ENCODE measurements around the gene CEBPB.
A peak's percentile ranks its signal among the peaks of the same experiment; 100 is the strongest.
"Not testable (repeated sequence)": the region's sequence is repeated elsewhere in the genome, so short reads cannot be mapped to it uniquely, and the experiment has no call there.

CEBPB gene

DNA sequence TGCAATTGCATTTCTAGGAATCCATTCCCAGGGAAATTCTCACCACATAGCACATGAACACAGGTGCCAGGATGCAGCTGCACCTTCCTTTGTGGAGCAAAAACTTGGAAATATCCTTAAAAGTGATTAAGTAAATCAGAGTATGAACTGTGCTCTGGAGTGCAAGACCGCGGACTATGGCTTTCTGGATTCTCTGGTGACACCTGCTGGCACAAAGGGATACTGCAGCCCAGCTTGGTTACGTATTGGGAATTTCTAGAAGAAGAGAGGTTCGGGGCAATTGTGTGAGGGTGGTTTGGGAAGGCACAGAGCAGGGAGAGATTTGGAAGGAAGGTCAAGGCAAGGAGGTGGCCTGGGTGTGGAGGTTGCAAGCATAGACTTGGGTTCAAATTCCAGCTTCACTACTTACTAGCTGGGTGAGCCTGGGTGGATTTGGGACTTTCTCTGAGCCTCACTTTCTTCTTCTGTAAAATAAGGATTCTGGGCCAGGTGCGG, 21.3 kb upstream of the CEBPB start:
- peak; percentile 49 to 61 for DNase-seq (ENCODE audit: low read depth in 2 of 2)

DNA sequence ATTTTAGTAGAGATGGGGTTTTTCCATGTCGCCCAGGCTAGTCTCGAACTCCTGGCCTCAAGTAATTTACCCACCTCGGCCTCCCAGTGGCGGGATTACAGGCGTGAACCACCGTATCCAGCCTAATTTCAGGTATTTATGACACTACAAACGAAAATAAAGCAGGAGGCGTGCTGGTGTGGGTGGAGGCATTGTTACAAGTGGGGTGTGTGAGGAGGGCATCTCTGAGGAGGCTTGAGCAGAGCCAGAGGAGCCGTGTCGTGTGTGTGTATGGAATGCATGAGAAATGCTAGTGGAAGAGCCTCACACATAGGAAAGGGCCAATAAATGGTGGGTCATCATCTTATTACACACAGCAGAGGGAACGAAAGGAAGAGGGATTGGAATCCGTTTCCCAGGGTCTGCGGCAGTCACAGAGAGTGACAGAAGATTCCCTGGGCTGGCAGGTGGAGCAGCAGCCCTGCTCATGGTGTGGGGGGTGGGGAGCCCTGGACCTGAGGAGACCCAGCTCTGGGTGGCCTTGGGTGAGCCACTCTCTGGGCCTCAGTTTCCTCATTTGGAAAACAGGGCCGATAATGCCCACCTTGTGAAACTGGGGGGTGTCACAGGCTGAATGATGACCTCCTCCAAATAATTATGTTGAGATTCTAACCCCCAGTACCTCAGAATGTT, 19.9 kb upstream of the CEBPB start:
- no peak for DNase-seq (ENCODE audit: low read depth in 2 of 2)

DNA sequence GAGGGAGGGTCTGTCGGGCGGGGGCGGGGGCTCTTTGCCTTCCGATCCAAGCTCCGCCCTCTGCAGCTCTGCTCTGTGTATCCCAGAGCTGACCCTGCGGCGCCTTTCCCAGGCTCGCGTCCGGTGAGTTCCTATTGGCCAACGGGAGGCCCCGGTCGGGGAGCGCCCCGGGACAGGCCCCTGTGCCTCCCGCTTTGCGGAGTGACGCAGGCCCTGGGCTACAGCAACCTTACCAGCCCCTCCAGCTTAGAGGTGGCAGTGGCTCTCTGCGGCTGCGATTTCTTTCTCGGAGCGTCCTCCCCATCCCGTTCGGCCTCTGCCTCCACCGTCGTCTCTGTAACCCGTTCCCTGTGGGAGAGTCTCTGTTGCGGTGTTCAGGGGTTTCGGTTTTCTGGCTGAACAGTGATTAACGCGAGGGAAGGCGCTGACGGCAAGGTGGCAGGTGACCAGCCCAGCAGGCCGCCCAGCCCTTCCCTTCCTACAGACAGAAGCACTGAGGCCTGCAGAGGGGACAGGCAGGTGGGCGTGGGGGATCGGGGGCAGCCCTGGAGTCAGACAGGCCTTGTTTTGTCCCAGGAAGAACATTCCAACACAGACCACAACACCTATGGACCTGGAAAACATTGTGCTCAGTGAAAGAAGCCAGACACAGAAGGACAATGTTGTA, 18.1 kb upstream of the CEBPB start:
- DNase-seq (ENCODE audit: low read depth in 2 of 2), result no peak

DNA sequence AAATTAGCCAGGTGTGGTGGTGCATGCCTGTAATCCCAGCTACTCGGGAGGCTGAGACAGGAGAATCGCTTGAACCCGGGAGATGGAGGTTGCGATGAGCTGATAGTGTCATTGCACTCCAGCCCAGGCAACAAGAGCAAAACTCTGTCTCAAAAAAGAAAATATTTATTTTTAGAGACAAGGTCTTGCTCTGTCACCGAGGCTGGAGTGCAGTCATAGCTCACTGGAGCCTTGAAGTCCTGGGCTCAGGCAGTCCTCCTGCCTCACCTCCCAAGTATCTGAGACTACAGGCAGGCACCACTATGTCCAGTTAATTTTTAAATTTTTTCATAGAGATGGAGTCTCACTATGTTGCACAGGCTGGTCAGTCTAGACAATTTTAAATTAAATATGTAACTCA, 16.2 kb upstream of the CEBPB start:
- DNase-seq (ENCODE audit: low read depth in 2 of 2), result no peak

DNA sequence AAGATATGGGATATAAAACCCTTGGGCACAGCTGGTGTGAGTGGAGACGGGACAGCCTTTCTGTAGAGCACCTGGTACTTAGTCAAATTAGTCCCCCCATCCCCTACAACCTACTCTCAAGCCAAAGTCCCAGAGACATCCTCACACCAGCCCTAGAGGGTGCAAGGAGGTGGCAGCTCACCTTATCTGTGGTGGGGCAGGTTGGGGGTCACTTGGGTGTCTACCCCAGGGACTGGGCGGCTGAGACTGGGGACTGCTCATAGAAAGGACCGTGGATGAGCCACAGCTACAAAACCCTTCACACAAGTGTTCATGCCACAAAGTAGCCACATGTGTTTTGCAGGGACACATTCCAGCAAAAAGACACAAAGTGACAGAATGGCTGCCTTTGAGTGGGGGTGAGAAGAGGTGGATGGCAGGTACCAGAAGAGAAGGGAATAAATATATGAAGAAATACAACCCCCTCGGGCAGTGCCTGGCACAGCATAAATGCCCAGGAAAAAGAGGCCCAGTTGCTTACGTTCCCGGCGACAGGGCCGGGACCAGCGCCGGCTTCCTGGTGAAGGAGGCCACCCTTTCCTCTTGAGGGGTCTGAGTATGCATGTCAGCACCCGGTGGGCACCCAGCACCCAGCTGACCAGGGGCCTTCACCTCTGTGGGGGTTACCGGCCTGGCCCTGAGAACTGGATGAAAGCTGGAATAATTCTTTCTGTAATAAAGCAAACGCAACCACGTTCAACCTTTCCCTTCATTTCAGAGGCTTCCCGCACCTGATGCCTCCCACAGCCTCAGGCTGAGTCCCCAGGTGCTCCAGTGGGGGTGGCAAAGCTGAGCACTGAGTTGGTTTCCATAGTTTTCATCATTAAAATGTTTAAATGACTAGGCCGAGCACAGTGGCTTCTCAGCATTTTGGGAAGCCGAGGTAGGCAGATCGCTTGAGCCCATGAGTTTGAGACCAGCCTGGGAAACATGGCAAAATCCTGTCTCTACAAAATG, 14.4 kb upstream of the CEBPB start:
- no peak for DNase-seq (ENCODE audit: low read depth in 2 of 2)

DNA sequence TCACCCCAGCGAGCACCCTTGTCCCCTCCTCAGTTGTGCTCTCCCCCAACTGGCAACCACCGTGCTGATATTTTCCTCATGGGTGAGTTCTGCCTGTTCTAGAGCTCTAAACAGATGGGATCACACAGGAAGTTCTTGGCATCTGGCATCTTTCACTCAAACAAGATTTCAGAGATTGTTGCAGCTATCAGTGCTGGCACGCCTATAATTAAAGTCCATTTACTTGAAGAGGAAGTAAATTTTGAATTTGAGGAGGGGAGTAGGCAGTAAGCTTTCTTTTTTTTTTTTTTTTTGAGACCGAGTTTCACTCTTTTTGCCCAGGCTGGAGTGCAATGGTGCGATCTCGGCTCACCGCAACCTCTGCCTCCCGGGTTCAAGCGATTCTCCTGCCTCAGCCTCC, 12.0 kb upstream of the CEBPB start:
- not testable (repeated sequence) for DNase-seq (ENCODE audit: low read depth in 2 of 2)

DNA sequence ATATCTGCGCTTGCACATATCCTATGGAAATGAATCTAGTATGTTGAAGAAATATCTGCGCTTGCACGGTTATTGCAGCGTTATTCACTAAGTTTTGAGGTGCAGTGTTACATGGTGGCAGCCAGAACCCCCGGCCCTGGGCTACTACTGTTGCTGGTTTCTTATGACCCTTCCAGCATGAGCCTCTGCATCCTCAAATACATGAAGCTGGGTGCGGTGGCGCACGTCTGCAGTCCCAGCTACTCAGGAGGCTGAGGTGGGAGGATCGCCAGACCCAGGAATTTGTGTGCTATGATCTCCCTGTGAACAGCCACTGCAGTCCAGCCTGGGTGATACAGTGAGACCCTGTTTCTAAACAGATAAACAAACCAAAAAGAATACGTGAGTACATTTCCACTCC, 9.3 kb upstream of the CEBPB start:
- DNase-seq (ENCODE audit: low read depth in 2 of 2), result no peak

DNA sequence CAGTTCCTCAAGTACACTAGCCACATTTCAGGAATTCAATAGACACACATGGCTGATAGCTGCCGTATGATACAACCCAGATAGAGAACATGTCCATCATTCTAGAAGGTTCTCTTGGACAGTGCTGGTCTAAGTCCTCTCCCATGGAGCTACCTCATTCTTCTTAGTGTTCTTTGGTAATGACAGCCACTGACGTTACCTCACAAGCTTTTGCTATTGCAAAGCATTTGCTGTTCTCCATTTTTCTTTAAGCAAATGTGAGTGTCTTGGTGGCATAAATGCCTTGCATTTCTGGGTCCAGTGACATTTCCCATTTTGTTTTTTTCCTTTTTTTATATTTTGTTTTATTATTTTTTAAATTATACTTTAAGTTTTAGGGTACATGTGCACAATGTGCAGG, 8.3 kb upstream of the CEBPB start:
- DNase-seq (ENCODE audit: low read depth in 2 of 2), result no peak

DNA sequence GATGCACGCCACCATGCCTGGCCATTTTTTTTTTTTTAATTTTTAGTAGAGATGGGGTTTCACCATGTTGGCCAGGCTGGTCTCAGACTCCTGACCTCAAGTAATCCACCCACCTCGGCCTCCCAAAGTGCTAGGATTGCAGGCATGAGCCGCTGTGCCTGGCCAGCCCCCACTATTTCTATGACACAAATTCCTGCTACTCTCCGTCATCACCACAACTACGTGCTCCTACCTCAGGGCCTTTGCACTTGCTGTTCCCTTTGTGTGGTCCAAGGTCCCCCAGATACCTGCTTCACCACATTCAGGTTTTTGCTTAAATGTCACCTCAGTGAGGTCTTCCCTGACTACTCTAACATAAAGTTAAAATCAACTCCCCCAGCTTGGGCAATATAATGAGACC, 5.2 kb upstream of the CEBPB start:
- no peak for DNase-seq (ENCODE audit: low read depth in 2 of 2)

DNA sequence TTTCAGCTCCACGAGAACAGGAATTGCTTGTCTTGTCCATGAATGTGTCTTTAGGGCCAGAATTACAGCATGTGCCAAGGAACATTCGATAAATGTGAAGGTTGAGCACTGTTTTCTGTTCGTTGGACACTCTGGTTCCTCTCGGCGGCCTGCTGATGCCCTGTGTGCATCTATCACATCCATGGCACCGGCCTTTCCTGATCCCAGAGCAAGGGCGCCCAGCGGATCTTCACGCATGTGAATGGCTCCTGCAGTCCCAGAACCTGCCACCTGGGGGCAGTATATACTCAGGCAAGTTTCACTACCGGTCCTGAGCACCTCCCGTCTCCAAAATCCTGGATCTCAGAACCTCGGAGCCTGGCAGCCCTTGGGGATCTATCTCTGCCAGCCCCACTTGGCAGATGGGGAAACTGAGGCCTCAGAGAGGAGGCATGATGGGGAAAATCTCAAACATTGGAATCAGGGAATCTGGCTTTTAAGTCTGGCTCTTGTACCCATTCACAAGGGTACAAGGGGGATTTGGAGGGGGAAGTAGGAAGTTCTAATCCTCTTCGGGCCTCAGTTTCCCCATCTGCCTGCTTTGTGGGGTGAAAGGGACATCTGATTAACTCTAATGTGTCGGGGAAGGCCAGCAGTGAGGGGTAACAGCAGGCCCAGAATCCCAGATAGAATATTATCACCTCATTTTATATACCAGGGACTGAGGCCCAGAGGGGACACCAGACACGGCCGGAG, 4.3 kb upstream of the CEBPB start:
- peak; percentile 58 to 70 for DNase-seq (ENCODE audit: low read depth in 2 of 2)

DNA sequence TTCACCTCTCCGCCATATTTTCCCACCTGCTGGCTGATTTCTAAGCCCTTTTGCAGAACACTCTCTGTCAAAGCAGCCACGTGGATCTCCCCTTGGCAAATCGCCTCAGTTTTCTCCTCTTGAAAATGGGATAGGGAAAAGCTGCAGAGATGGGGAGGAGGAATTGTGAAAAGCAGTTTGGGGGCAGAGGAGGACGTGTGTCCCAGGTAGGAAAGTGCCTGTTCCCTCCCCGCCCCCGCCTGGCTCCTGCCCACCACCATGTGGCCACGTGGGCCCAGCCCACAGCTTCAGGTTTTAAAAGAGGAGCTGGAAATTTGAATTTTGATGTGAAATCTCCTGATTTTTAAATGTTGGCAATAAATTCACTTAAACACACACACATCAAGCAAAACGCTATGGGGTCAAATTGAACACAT, 3.6 kb upstream of the CEBPB start:
- no peak for DNase-seq (ENCODE audit: low read depth in 2 of 2)

DNA sequence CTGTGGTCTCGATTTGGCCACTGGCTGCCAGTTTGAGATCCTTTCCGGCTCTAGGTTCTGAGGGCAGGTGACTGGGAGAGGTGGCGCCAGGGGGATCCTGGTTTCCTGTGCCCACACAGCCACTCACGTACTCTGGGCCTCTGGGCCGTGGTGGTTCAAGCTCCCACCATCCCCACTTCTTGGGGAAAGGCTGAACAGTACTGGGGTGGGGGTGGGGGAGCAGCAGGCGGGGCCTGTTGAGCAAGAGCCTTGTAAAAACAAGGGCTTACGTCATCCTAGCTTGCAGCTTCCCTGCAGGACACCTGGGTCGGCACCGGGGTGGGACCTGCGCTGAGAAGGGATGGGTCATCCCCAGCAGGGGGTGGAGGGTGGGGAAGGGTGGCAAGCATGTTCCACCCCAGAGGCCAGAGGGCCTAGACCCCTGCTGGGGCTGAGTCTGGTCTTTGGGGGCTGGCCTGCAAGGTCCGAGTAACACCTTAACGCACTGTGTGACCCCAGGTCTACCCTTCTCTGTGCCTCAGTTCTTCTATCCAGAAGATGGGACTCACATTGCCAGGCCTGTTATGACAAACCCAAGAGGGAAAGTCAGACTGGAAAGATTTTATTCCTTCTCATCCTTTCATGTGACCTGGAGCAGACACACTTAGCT, 3.1 kb upstream of the CEBPB start:
- no peak for DNase-seq (ENCODE audit: low read depth in 2 of 2)

DNA sequence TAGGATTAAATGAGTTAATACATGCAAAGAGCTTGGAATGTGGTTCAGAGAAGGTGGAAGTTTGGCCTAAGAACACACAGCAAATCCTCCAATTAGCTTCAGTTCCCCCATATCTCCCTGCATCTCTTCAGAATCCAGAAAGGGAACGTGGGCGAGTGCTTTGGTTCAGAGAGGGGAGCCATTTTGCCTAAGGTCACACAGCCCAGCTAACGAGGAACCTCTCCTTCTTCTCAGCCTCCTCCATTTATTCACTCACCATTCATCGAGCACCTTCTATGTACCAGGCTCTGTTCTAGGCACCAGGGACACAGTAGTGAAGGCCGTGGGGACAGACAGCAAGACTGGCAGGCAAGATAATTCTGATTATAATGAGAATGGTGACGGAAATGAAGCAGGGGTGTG, 2.3 kb upstream of the CEBPB start:
- DNase-seq (ENCODE audit: low read depth in 2 of 2), result no peak

DNA sequence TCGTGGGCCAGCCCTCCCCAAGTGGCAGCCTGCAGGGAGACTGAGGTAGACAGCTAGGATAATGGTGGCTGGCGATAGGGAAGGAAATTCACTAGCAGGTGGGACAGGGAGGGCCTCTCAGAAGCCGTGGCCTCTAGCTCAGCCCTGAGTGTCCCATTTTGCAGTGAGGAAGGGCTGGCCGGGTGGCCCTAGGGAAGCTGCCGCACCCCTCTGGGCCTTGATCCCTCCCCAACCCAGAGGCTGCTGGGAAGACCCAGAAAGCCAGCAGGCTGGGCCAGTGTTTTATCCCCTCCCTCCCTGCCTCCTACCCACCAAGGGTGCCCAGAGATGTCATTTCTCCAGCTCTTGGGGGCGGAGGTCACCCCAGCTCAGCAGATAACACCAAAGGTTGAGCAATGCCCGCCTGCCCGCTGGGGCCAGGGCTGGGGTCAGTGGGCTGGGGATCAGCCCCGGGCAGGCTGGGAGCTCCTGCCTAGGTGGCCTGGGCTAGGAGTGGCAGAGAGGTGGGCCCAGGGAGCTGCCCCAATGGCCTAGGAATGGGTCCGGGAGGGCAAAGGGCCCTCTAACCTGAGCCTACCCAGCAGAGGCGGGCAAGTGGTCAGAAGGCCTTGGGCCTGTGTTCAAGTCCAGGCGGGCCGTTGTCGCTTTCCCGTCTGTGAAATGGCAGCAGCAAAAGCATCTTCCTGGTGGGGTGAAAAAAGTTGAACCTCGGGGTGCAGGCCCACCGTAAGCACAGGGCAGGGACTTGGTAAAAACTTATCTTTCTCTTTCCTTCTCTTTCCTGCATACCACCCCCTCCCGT, 1.6 kb upstream of the CEBPB start:
- DNase-seq (ENCODE audit: low read depth in 2 of 2), result no peak

DNA sequence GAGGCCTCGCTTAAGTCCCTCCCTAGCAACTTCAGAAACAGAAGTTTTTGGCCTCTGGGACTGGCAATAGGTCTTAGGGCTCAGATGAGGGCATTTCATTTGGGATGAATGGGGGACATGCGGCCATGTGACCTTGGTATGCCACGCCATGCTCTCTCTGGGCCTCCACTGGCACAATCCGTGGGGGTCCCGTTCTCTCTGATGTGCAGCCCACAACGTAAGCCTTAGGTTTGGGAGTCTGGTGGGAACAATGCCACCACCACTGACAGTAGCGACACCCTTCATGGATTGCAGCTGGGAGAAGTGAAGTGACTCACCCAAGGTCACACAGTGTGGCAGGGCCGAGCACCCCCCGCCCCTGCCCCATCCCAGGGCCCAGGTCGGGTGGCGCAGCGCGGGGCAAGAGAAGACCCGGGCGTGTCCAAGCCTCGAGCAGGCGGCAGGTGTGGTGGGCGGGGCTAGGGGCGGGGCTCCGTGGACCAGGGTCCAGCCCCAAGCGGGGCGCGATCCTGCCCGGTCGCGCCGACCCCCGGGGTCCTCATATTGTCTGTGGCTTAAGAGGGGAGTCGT, 864 bp upstream of the CEBPB start:
- no peak for DNase-seq (ENCODE audit: low read depth in 2 of 2)

DNA sequence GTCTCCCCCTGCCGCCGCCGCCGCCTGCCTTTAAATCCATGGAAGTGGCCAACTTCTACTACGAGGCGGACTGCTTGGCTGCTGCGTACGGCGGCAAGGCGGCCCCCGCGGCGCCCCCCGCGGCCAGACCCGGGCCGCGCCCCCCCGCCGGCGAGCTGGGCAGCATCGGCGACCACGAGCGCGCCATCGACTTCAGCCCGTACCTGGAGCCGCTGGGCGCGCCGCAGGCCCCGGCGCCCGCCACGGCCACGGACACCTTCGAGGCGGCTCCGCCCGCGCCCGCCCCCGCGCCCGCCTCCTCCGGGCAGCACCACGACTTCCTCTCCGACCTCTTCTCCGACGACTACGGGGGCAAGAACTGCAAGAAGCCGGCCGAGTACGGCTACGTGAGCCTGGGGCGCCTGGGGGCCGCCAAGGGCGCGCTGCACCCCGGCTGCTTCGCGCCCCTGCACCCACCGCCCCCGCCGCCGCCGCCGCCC, 474 bp downstream of the CEBPB start:
- peak in 1 of 2 donors; percentile 53 for DNase-seq (ENCODE audit: low read depth in 2 of 2)

DNA sequence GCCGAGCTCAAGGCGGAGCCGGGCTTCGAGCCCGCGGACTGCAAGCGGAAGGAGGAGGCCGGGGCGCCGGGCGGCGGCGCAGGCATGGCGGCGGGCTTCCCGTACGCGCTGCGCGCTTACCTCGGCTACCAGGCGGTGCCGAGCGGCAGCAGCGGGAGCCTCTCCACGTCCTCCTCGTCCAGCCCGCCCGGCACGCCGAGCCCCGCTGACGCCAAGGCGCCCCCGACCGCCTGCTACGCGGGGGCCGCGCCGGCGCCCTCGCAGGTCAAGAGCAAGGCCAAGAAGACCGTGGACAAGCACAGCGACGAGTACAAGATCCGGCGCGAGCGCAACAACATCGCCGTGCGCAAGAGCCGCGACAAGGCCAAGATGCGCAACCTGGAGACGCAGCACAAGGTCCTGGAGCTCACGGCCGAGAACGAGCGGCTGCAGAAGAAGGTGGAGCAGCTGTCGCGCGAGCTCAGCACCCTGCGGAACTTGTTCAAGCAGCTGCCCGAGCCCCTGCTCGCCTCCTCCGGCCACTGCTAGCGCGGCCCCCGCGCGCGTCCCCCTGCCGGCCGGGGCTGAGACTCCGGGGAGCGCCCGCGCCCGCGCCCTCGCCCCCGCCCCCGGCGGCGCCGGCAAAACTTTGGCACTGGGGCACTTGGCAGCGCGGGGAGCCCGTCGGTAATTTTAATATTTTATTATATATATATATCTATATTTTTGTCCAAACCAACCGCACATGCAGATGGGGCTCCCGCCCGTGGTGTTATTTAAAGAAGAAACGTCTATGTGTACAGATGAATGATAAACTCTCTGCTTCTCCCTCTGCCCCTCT, 1.1 kb downstream of the CEBPB start:
- peak; percentile 28 to 42 for DNase-seq (ENCODE audit: low read depth in 2 of 2)

DNA sequence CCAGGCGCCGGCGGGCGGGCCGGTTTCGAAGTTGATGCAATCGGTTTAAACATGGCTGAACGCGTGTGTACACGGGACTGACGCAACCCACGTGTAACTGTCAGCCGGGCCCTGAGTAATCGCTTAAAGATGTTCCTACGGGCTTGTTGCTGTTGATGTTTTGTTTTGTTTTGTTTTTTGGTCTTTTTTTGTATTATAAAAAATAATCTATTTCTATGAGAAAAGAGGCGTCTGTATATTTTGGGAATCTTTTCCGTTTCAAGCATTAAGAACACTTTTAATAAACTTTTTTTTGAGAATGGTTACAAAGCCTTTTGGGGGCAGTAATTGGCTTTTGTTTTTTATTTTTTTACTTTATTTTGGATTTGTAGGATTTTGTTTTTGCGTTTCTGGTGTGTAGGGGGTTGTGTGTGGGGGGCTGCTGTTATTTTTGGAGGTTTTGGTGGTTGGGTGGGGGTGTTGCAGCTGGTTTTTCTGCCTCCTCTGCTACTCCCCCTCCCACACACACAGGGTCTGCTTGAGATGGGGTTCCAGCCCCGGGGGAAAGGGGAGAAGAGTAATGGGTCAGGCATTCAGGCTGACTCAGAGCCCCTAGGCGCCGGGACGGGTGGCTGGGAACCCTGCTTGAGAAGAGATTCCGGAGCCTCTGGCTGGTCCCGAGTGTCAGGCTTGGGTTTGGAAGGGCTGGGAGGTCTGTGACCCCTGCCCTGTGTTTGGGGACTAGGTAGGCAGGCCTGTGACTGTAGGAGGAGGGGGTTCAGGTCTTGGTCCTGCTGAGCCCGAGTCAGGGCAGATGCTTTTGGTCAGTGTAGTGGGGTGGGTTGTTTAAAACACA, 2.0 kb downstream of the CEBPB start:
- DNase-seq (ENCODE audit: low read depth in 2 of 2), result peak; percentile 62 to 75

Data from stimulated activated CD8-positive, alpha-beta memory T cell treated with anti-CD3 and anti-CD28 coated beads, Interleukin-15, amount 100 ng/mL, for 4 hours (primary cell).